Measurements from ENCODE around the gene LYRM9. TPM values are rescaled to one million over a fixed set of nuclear protein-coding genes. Genes with fewer than 3 reads are reported as not detected.

Gene LYRM9
- polyA plus RNA-seq, 3 donors: 5.9 to 7.6 (median 6.3) TPM

- DNase-seq: no peak
- Histone ChIP-seq H3K4me2 (replicated peaks; ENCODE audit: extremely low read depth, low read length, poor library complexity, severe bottlenecking) (no peak overlapping the region), H3K9me3 (replicated peaks in 1 of 2; ENCODE audit: control insufficient read depth in 1 of 2, insufficient read depth in 1 of 2, low read length in 2 of 2) (no peaks in the 10 kb centered on the region), H3K9ac (ENCODE audit: insufficient read depth, low read length, poor library complexity, severe bottlenecking) (no peak overlapping the region), H3K36me3 (replicated peaks in 1 of 2; ENCODE audit: control insufficient read depth in 1 of 2, insufficient read depth in 2 of 2, low read length in 2 of 2) (no peaks in the 10 kb centered on the region), H4K20me1 (ENCODE audit: insufficient read depth, low read length) (no peaks in the 10 kb centered on the region), H3K79me2 (ENCODE audit: insufficient read depth, low read length) (no peaks in the 10 kb centered on the region), H2AFZ (ENCODE audit: insufficient read depth, low read depth, low read length, poor library complexity, severe bottlenecking) (no peak overlapping the region), H3K4me3 (replicated peaks in 1 of 3; ENCODE audit: low read depth in 2 of 3, low read length in 3 of 3) (no peak overlapping the region), H3K27me3 (ENCODE audit: control insufficient read depth in 2 of 2, insufficient read depth in 2 of 2, low read length in 2 of 2) (no peaks in the 10 kb centered on the region), H3K4me1 (ENCODE audit: control insufficient read depth in 1 of 2, insufficient read depth in 2 of 2, low read length in 2 of 2) (no peaks in the 10 kb centered on the region), H3K27ac (ENCODE audit: low read depth in 1 of 2, low read length in 2 of 2) (no peak overlapping the region)
- Mint-ChIP-seq H3K27ac (no peak overlapping the region), H3K4me1 (no peaks in the 10 kb centered on the region), H3K4me3 (no peak overlapping the region), H3K27me3 (ENCODE audit: low read depth in 3 of 3) (peaks cover 3 to 6% (median 5%) of the 10 kb centered on the region in 3 donors), H3K36me3 (no peaks in the 10 kb centered on the region), H3K9me3 (peaks cover 0 to 3% (median 0%) of the 10 kb centered on the region in 7 donors)
- TF ChIP-seq CTCF (IDR thresholded peaks at IDR 0.05): no peak
- no CpG with 5 or more reads among the region's 4 CpGs for WGBS (ENCODE audit: insufficient coverage)
- intact Hi-C loops (cut with micrococcal nuclease): no loop called here
Observed at GRCh38 chr17:27907976-27908558, 14.9 kb upstream of the LYRM9 start.

- H3K4me1 Mint-ChIP-seq: no peaks in the 10 kb centered on the region
- Histone ChIP-seq H3K4me2 (replicated peaks; ENCODE audit: extremely low read depth, low read length, poor library complexity, severe bottlenecking) (no peak overlapping the region), H3K9me3 (replicated peaks in 1 of 2; ENCODE audit: control insufficient read depth in 1 of 2, insufficient read depth in 1 of 2, low read length in 2 of 2) (no peaks in the 10 kb centered on the region), H3K27me3 (ENCODE audit: control insufficient read depth in 2 of 2, insufficient read depth in 2 of 2, low read length in 2 of 2) (no peaks in the 10 kb centered on the region), H3K36me3 (replicated peaks in 1 of 2; ENCODE audit: control insufficient read depth in 1 of 2, insufficient read depth in 2 of 2, low read length in 2 of 2) (no peaks in the 10 kb centered on the region), H3K4me3 (replicated peaks in 1 of 3; ENCODE audit: low read depth in 2 of 3, low read length in 3 of 3) (no peak overlapping the region), H3K79me2 (ENCODE audit: insufficient read depth, low read length) (no peaks in the 10 kb centered on the region), H4K20me1 (ENCODE audit: insufficient read depth, low read length) (no peaks in the 10 kb centered on the region), H2AFZ (ENCODE audit: insufficient read depth, low read depth, low read length, poor library complexity, severe bottlenecking) (no peak overlapping the region), H3K9ac (ENCODE audit: insufficient read depth, low read length, poor library complexity, severe bottlenecking) (no peak overlapping the region), H3K4me1 (ENCODE audit: control insufficient read depth in 1 of 2, insufficient read depth in 2 of 2, low read length in 2 of 2) (no peaks in the 10 kb centered on the region), H3K27ac (ENCODE audit: low read depth in 1 of 2, low read length in 2 of 2) (no peak overlapping the region)
- no peak overlapping the region for H3K4me3 Mint-ChIP-seq
- H3K36me3 Mint-ChIP-seq: no peaks in the 10 kb centered on the region
- intact Hi-C loops (cut with micrococcal nuclease): no loop called here
- DNase-seq: no peak
- TF ChIP-seq CTCF (IDR thresholded peaks at IDR 0.05): no peak
- H3K9me3 Mint-ChIP-seq: peaks cover 0 to 3% (median 2%) of the 10 kb centered on the region in 7 donors
- H3K27me3 Mint-ChIP-seq (ENCODE audit: low read depth in 3 of 3): peaks cover 2 to 5% (median 3%) of the 10 kb centered on the region in 3 donors
- no CpG with 5 or more reads among the region's 3 CpGs for WGBS (ENCODE audit: insufficient coverage)
- H3K27ac Mint-ChIP-seq: peak overlapping the region in 1 of 7 donors; percentile 62
Observed at GRCh38 chr17:27906623-27907022, 13.5 kb upstream of the LYRM9 start.
